Type B pancreatic cell (in vitro differentiated cells): ENCODE results near the gene ARMH3. TPM values are rescaled to one million over a fixed set of nuclear protein-coding genes. Genes with fewer than 3 reads are reported as not detected.

Experiments used
- DNase-seq: peaks from one replicate; pipeline ENCODE4 v3.0.0; 2021; ENCODE audit warnings: mixed read lengths; ENCODE audit not compliant: unreplicated experiment; ENCODE audit errors: extremely low spot score
- H3K27ac Mint-ChIP-seq: 2 replicates; pipeline ENCODE4 v1.8.0; 2021; ENCODE audit warnings: mild to moderate bottlenecking, mixed read lengths
- H3K27me3 Mint-ChIP-seq: 2 replicates; pipeline ENCODE4 v1.8.0; 2021; ENCODE audit warnings: mixed read lengths
- H3K36me3 Mint-ChIP-seq: 2 replicates; pipeline ENCODE4 v1.8.0; 2021; ENCODE audit warnings: mixed read lengths
- H3K4me1 Mint-ChIP-seq: one replicate; pipeline ENCODE4 v1.8.0; 2021; ENCODE audit warnings: mixed read lengths; ENCODE audit not compliant: unreplicated experiment
- H3K4me3 Mint-ChIP-seq: 2 replicates; pipeline ENCODE4 v1.8.0; 2021; ENCODE audit warnings: mild to moderate bottlenecking, mixed read lengths
- H3K9me3 Mint-ChIP-seq: 2 replicates; pipeline ENCODE4 v1.8.0; 2021; ENCODE audit warnings: mixed read lengths
- total RNA-seq: library from RNA; stranded (reverse); gene quantifications from 2 replicates; pipeline ENCODE4 v1.2.1, GENCODE V29; 2021; ENCODE audit warnings: low replicate concordance
- TF ChIP-seq, protein P1 (sequence below): fragments of 200-600 bp; sonication (generic); conservative IDR thresholded peaks from 2 replicates; pipeline ENCODE4 v1.5.0; 2021; ENCODE audit warnings: antibody characterized with exemption, mild to moderate bottlenecking

The ARMH3 gene
- total RNA-seq, 1 donor from 2014 or later: 22.2 TPM

DNA sequence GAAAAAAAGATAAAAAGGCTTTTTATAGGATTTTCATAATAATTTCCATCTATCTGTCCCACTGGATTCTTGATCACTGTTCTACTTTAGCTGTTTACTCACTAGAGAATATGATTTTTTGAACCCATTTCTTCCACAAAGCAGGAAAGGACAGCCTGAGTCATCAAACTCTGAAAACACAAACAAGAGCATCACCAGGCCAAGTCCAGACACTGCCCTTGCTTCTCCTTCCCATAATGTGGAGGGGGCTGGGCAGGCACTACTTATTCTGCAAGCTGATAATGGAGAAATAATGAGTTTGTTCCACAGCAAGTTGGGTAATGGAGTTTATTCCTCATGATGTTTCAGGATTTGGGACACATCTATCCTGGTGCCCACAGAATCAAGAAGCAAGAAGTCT, 199.3 kb downstream of the ARMH3 start:
- H3K9me3 Mint-ChIP-seq: no peaks in the 10 kb centered on the region
- H3K36me3 Mint-ChIP-seq: peaks cover 16% of the 10 kb centered on the region
- peak; percentile 27 for DNase-seq
- H3K27me3 Mint-ChIP-seq: no peaks in the 10 kb centered on the region
- H3K27ac Mint-ChIP-seq: no peak overlapping the region
- TF ChIP-seq, protein P1, sequence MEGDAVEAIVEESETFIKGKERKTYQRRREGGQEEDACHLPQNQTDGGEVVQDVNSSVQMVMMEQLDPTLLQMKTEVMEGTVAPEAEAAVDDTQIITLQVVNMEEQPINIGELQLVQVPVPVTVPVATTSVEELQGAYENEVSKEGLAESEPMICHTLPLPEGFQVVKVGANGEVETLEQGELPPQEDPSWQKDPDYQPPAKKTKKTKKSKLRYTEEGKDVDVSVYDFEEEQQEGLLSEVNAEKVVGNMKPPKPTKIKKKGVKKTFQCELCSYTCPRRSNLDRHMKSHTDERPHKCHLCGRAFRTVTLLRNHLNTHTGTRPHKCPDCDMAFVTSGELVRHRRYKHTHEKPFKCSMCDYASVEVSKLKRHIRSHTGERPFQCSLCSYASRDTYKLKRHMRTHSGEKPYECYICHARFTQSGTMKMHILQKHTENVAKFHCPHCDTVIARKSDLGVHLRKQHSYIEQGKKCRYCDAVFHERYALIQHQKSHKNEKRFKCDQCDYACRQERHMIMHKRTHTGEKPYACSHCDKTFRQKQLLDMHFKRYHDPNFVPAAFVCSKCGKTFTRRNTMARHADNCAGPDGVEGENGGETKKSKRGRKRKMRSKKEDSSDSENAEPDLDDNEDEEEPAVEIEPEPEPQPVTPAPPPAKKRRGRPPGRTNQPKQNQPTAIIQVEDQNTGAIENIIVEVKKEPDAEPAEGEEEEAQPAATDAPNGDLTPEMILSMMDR: no peak
- no peak overlapping the region for H3K4me3 Mint-ChIP-seq
- no peaks in the 10 kb centered on the region for H3K4me1 Mint-ChIP-seq

DNA sequence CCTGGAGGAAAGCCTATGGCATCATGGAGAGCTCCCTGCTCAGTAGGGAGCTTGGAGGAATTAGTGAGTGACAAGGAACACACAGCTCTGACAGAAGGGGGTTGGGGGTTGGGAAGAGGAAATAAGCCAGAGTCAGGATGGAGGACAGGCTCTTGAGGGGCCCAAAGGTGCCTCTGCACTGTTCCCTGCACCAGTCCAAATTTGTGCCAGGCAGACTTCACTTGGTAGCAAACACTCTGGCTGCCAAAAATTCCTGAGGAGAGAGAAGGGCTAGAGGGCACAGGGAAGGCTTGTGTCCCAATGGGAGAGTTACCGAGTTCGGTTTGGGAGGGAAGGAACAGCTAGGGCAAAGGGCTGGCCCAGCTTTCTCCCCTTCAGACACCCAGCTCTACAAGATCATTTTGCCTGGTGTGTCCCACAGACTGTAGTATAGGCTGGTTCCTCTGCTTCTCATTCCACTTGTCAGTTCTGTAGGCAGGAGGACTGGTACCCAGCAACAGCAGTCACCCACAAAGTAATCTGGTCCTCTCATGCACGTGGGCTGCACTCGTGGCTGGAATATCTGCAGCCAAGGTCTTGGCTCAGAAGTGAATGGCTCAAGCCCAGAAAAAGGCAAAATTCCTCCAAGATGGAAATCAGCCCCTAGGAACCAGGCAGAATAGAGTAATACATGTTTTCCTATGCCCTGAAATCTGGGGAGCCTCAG, 204.4 kb downstream of the ARMH3 start:
- peak; percentile 40 for DNase-seq
- Mint-ChIP-seq H3K4me3 (no peak overlapping the region), H3K27me3 (peaks cover 3% of the 10 kb centered on the region), H3K9me3 (no peaks in the 10 kb centered on the region), H3K36me3 (no peaks in the 10 kb centered on the region), H3K27ac (no peak overlapping the region), H3K4me1 (peaks cover 21% of the 10 kb centered on the region)
- TF ChIP-seq, protein P1: no peak

DNA sequence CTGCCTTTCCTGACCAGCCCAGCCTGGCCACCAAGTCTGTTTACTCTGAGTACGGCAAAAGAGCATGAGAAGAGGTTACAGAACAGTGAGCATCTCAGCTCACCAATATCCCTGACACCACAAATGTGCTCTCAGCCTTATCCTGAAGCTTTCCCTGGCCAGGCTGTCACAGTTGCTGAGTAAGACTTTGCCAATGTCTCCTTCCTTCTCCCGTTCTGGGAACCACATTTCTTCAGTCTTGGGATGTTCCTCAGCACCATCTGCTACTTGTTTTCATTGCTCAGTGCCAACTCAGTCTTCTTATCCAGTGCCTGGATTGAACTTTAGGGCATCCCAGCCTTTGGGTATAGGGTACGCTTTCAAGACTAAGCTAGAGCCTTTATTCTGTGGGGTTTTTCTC, 205.2 kb downstream of the ARMH3 start:
- Mint-ChIP-seq H3K27ac (no peak overlapping the region), H3K27me3 (peaks cover 5% of the 10 kb centered on the region), H3K9me3 (no peaks in the 10 kb centered on the region), H3K4me3 (no peak overlapping the region), H3K4me1 (peaks cover 21% of the 10 kb centered on the region), H3K36me3 (no peaks in the 10 kb centered on the region)
- TF ChIP-seq, protein P1: no peak
- DNase-seq: peak; percentile 15

DNA sequence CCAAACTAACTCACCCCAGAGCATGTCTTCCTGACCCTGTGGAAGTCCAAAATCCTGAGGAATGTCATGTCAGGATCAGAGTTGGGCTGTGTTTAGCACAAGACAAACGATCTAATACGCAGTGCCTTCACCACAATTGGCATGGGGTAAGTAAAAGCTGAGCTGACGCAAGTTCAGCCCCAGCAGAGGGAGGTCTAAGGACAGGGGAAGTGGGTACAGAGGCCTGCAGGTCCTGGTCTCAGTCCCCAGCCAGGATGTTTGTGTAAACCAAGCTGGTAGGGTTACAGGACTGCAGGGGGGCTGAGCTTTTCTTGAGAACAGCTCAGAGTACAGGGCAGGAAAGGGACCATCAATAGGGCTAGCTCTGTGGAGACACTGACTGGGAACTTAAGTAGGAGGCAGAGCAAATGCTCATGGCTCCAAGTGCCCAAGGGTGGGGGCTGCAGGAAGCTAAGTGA, 207.1 kb downstream of the ARMH3 start:
- Mint-ChIP-seq H3K9me3 (no peaks in the 10 kb centered on the region), H3K4me1 (peaks cover 28% of the 10 kb centered on the region), H3K27ac (no peak overlapping the region), H3K4me3 (no peak overlapping the region), H3K36me3 (no peaks in the 10 kb centered on the region), H3K27me3 (peaks cover 24% of the 10 kb centered on the region)
- TF ChIP-seq, protein P1: no peak
- DNase-seq: peak; percentile 50

DNA sequence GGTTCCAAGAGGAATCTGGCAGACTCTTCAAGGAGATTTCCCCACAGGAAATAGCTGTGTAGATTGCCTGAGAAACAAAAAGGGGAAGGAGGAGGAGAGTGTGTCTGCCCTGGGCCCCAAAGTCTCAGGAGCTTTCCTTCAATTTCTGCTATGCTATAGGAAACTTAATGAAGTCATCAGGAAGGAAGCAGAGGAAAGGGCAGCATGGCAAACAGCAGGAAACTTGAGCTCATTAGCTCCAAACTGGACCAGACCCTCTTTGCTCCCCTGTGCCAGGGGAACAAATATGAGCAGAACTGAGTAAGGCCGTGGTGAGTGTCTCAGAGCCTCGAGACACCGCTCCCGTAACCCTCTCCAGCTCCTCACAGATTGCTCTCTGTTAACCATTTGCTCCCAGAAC, 207.6 kb downstream of the ARMH3 start:
- DNase-seq: no peak

More for the DNA sequence above, 207.6 kb downstream of the ARMH3 start:
- Mint-ChIP-seq H3K9me3 (no peaks in the 10 kb centered on the region), H3K27me3 (peaks cover 25% of the 10 kb centered on the region), H3K4me3 (no peak overlapping the region), H3K36me3 (no peaks in the 10 kb centered on the region), H3K27ac (no peak overlapping the region), H3K4me1 (peaks cover 28% of the 10 kb centered on the region)
- TF ChIP-seq, protein P1: no peak
